GM19455 (cell line): ENCODE measurements around the gene GPC6.
"Not testable (repeated sequence)": the region's sequence is repeated elsewhere in the genome, so short reads cannot be mapped to it uniquely, and the experiment has no call there.

Experiments used
- ATAC-seq: cut with Tn5 transposase; IDR thresholded peaks from one replicate; pipeline ENCODE4 v1.9.1; 2021; ENCODE audit not compliant: unreplicated experiment

The GPC6 gene

GRCh38 chr13:93318534-93319254 lies 92.1 kb downstream of the GPC6 start:
- ATAC-seq, result no peak

- no peak for ATAC-seq
Measured at GRCh38 chr13:93320942-93321341, 94.3 kb downstream of the GPC6 start.

GRCh38 chr13:93323880-93324279 lies 97.3 kb downstream of the GPC6 start:
- ATAC-seq, result not testable (repeated sequence)

- no peak for ATAC-seq
Measured at GRCh38 chr13:93325303-93326233, 99.0 kb downstream of the GPC6 start.

GRCh38 chr13:93326234-93326811 lies 99.7 kb downstream of the GPC6 start:
- no peak for ATAC-seq

- ATAC-seq, result no peak
Measured at GRCh38 chr13:93328943-93329342, 102.3 kb downstream of the GPC6 start.

GRCh38 chr13:93336728-93337127 lies 110.1 kb downstream of the GPC6 start:
- no peak for ATAC-seq

GRCh38 chr13:93338030-93338429 lies 111.4 kb downstream of the GPC6 start:
- ATAC-seq, result no peak

- ATAC-seq, result no peak
Measured at GRCh38 chr13:93338906-93339305, 112.3 kb downstream of the GPC6 start.

- no peak for ATAC-seq
Measured at GRCh38 chr13:93339550-93339949, 112.9 kb downstream of the GPC6 start.

- no peak for ATAC-seq
Measured at GRCh38 chr13:93341517-93341916, 114.9 kb downstream of the GPC6 start.

GRCh38 chr13:93343097-93343496 lies 116.5 kb downstream of the GPC6 start:
- no peak for ATAC-seq

GRCh38 chr13:93344048-93344705 lies 117.6 kb downstream of the GPC6 start:
- no peak for ATAC-seq

GRCh38 chr13:93345024-93345423 lies 118.4 kb downstream of the GPC6 start:
- ATAC-seq, result no peak

GRCh38 chr13:93345770-93346169 lies 119.2 kb downstream of the GPC6 start:
- ATAC-seq, result no peak

GRCh38 chr13:93352616-93353015 lies 126.0 kb downstream of the GPC6 start:
- no peak for ATAC-seq

GRCh38 chr13:93355094-93355493 lies 128.5 kb downstream of the GPC6 start:
- ATAC-seq, result no peak

GRCh38 chr13:93356469-93356868 lies 129.9 kb downstream of the GPC6 start:
- no peak for ATAC-seq

- no peak for ATAC-seq
Measured at GRCh38 chr13:93360021-93360420, 133.4 kb downstream of the GPC6 start.

- no peak for ATAC-seq
Measured at GRCh38 chr13:93361703-93362102, 135.1 kb downstream of the GPC6 start.

GRCh38 chr13:93364166-93364565 lies 137.6 kb downstream of the GPC6 start:
- no peak for ATAC-seq
